Fibroblast of lung (primary cell): Measurements from ENCODE around the gene RPL6. TPM values are rescaled to one million over a fixed set of nuclear protein-coding genes. Genes with fewer than 3 reads are reported as not detected.
"Not testable (repeated sequence)": the region's sequence is repeated elsewhere in the genome, so short reads cannot be mapped to it uniquely, and the experiment has no call there.

Experiments
- DNase-seq, 2 donors: peaks; one replicate each; pipeline versions ENCODE4 v3.0.0 to v3.0.0-alpha.2; 2010; ENCODE audit warnings: low read depth in 2 of 2
- H2AFZ ChIP-seq: 2 replicates; pipeline ENCODE4 v1.5.1; 2012; ENCODE audit warnings: low read length, control low read depth, inconsistent platforms
- H3K27ac ChIP-seq: 2 replicates; pipeline ENCODE4 v1.5.1; 2011; ENCODE audit warnings: low read length, control low read depth; ENCODE audit not compliant: insufficient read depth
- H3K27me3 ChIP-seq: 2 replicates; pipeline ENCODE4 v1.5.1; 2011; ENCODE audit warnings: mild to moderate bottlenecking, low read length; ENCODE audit not compliant: control insufficient read depth, insufficient read depth
- H3K36me3 ChIP-seq: 2 replicates; pipeline ENCODE4 v1.5.1; 2011; ENCODE audit warnings: low read length; ENCODE audit not compliant: control insufficient read depth, insufficient read depth
- H3K4me1 ChIP-seq: 2 replicates; pipeline ENCODE4 v1.5.1; 2011; ENCODE audit warnings: low read length; ENCODE audit not compliant: control insufficient read depth, insufficient read depth; ENCODE audit errors: extremely low read depth
- H3K4me2 ChIP-seq: 2 replicates; pipeline ENCODE4 v1.5.1; 2011; ENCODE audit warnings: low read length, control low read depth; ENCODE audit not compliant: insufficient read depth; ENCODE audit errors: extremely low read depth
- H3K4me3 ChIP-seq, 4 experiments: fragments of 200-600 bp in 1 of 4; sonication (generic) in 1 of 4; replicated peaks in 1 of 4; 2 replicates each; pipeline ENCODE4 v1.5.1; 2011 to 2016; ENCODE audit warnings: low read length in 4 of 4, low read depth in 3 of 4, mild to moderate bottlenecking in 3 of 4, control low read depth in 2 of 4, inconsistent platforms in 1 of 4, mixed read lengths in 1 of 4; ENCODE audit not compliant: insufficient read depth in 1 of 4; ENCODE audit errors: control extremely low read depth in 1 of 4
- H3K79me2 ChIP-seq: 2 replicates; pipeline ENCODE4 v1.5.1; 2012; ENCODE audit warnings: mild to moderate bottlenecking, low read length, inconsistent platforms; ENCODE audit not compliant: control insufficient read depth, insufficient read depth
- H3K9ac ChIP-seq: 2 replicates; pipeline ENCODE4 v1.5.1; 2011; ENCODE audit warnings: mild to moderate bottlenecking, low read length, control low read depth; ENCODE audit not compliant: insufficient read depth
- H3K9me3 ChIP-seq: 2 replicates; pipeline ENCODE4 v1.5.1; 2012; ENCODE audit warnings: low read depth, low read length; ENCODE audit not compliant: control insufficient read depth, insufficient read depth
- H4K20me1 ChIP-seq: 2 replicates; pipeline ENCODE4 v1.5.1; 2011; ENCODE audit warnings: low read length; ENCODE audit not compliant: control insufficient read depth, insufficient read depth; ENCODE audit errors: extremely low read depth
- CTCF ChIP-seq, 2 donors: IDR thresholded peaks in 1 of 2; conservative IDR thresholded peaks in 1 of 2; 1 replicate in 1 of 2; 2 replicates in 1 of 2; pipeline ENCODE4 v1.5.1; 2011 to 2012; ENCODE audit warnings: low read length in 2 of 2, control low read depth in 1 of 2, inconsistent platforms in 1 of 2, low read depth in 1 of 2, mild to moderate bottlenecking in 1 of 2
- EZH2 ChIP-seq: IDR thresholded peaks from 2 replicates; pipeline ENCODE4 v1.5.1; 2012; ENCODE audit warnings: low read length, control low read depth, mild to moderate bottlenecking; ENCODE audit errors: missing control alignments
- polyA plus RNA-seq, 2 donors: library from polyadenylated mRNA; depleted of rRNA in 1 of 2; stranded (reverse) in 1 of 2; unstranded in 1 of 2; fragments of >200 nt; gene quantifications; 2 replicates each; pipeline ENCODE4 v1.2.1, GENCODE V29; 2011 to 2012; ENCODE audit warnings: missing spikeins in 1 of 2
- total RNA-seq: library from RNA; depleted of rRNA; stranded (reverse); fragments of >200 nt; gene quantifications from 2 replicates; pipeline ENCODE4 v1.2.1, GENCODE V29; 2014

RPL6 gene
- total and polyA plus RNA-seq, 2 donors (not counting 1 experiment from before 2014, with no cell fraction given) = 679 to 2,040 TPM

- Histone ChIP-seq H3K9ac (no peak overlapping the region), H3K27me3 (no peaks in the 10 kb centered on the region), H4K20me1 (no peaks in the 10 kb centered on the region), H3K36me3 (peaks cover 5% of the 10 kb centered on the region), H2AFZ (no peak overlapping the region), H3K4me1 (no peaks in the 10 kb centered on the region), H3K27ac (no peak overlapping the region), H3K4me3 (no peak overlapping the region), H3K79me2 (no peaks in the 10 kb centered on the region), H3K4me2 (no peak overlapping the region), H3K9me3 (no peaks in the 10 kb centered on the region)
- no peak for TF ChIP-seq CTCF (conservative IDR thresholded peaks at IDR 0.05 in 1 of 2, IDR thresholded peaks at IDR 0.05 in 1 of 2; ENCODE audit: low read depth in 1 of 2, low read length in 2 of 2)
- TF ChIP-seq EZH2 = no peak
- DNase-seq = no peak
Observed at GRCh38 chr12:112456029-112456428, 46.6 kb upstream of the RPL6 start.

GRCh38 chr12:112450725-112451124 is 41.3 kb upstream of the RPL6 start:
- no peaks in the 10 kb centered on the region for H3K27me3 ChIP-seq
- H3K79me2 ChIP-seq = peaks cover 2% of the 10 kb centered on the region
- H3K36me3 ChIP-seq = peaks cover 3% of the 10 kb centered on the region
- TF ChIP-seq CTCF (conservative IDR thresholded peaks at IDR 0.05 in 1 of 2, IDR thresholded peaks at IDR 0.05 in 1 of 2; ENCODE audit: low read depth in 1 of 2, low read length in 2 of 2) (no peak), EZH2 (no peak)
- no peak overlapping the region for H3K27ac ChIP-seq
- no peak overlapping the region for H3K4me2 ChIP-seq
- H4K20me1 ChIP-seq = no peaks in the 10 kb centered on the region
- H3K9ac ChIP-seq = no peak overlapping the region
- no peaks in the 10 kb centered on the region for H3K4me1 ChIP-seq
- H2AFZ ChIP-seq = no peak overlapping the region
- no peaks in the 10 kb centered on the region for H3K9me3 ChIP-seq
- H3K4me3 ChIP-seq = no peak overlapping the region
- DNase-seq = no peak

- not testable (repeated sequence) for H2AFZ ChIP-seq, H3K79me2 ChIP-seq, H3K9ac ChIP-seq, H3K27me3 ChIP-seq, H3K36me3 ChIP-seq, H3K4me3 ChIP-seq, H4K20me1 ChIP-seq, H3K4me2 ChIP-seq, H3K27ac ChIP-seq, H3K9me3 ChIP-seq, H3K4me1 ChIP-seq
- peak in 1 of 2 donors; percentile 6 for DNase-seq
Observed at GRCh38 chr12:112448165-112448564, 38.8 kb upstream of the RPL6 start.

GRCh38 chr12:112447106-112447505 is 37.7 kb upstream of the RPL6 start:
- Histone ChIP-seq H3K27ac (no peak overlapping the region), H3K36me3 (peaks cover 1% of the 10 kb centered on the region), H3K9me3 (no peaks in the 10 kb centered on the region), H3K27me3 (no peaks in the 10 kb centered on the region), H3K4me2 (no peak overlapping the region), H3K9ac (no peak overlapping the region), H2AFZ (no peak overlapping the region), H4K20me1 (no peaks in the 10 kb centered on the region), H3K4me1 (no peaks in the 10 kb centered on the region), H3K79me2 (peaks cover 4% of the 10 kb centered on the region), H3K4me3 (no peak overlapping the region)
- TF ChIP-seq CTCF (conservative IDR thresholded peaks at IDR 0.05 in 1 of 2, IDR thresholded peaks at IDR 0.05 in 1 of 2; ENCODE audit: low read depth in 1 of 2, low read length in 2 of 2) = no peak
- DNase-seq = no peak
